GM12873 (cell line): ENCODE measurements around the gene RFFL.
A peak's percentile ranks its signal among the peaks of the same experiment; 100 is the strongest.

ENCODE experiments used
- CTCF ChIP-seq: IDR thresholded peaks from 2 replicates; pipeline ENCODE4 v1.5.1; 2012; ENCODE audit warnings: low read depth, mild to moderate bottlenecking, moderate library complexity, low read length, control low read depth; ENCODE audit not compliant: insufficient read depth; ENCODE audit errors: missing control alignments

RFFL gene

DNA sequence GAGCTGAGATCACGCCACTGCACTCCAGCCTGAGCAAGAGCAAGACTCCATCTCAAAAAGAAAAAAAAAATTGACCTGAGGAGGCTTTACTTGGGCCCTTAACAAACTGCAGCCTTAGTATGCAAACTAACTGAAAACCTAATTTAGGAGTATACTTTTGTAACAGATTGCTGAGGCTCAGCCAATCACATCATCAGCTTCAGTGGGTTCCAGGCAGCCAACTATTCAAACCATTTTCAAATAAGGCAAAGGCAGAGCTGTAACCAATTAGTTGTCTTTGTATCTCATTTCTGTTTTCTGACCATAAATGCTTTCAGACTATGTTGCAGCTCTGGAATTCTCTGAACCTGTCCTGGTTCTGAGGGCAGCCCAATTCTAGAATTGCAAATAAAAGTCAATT, 32.2 kb upstream of the RFFL start:
- no peak for TF ChIP-seq CTCF

DNA sequence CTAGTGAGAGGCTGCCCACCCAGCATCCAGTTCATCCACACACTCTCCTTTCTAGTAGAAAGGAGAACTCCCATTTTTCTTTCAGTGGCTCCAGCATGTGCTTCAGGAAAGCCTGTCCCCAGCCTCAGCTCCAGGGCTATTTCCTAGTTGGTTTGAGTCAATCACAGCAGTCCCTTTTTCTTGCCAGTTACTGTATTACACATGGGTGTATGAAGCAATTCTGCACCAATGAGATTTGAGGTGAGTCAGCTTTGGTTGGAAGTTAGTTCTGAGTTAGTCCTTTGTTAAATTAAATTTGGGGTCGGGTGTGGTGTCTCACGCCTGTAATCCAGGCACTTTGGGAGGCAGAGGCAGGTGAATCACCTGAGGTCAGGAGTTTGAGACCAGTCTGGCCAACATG, 31.4 kb upstream of the RFFL start:
- no peak for TF ChIP-seq CTCF

DNA sequence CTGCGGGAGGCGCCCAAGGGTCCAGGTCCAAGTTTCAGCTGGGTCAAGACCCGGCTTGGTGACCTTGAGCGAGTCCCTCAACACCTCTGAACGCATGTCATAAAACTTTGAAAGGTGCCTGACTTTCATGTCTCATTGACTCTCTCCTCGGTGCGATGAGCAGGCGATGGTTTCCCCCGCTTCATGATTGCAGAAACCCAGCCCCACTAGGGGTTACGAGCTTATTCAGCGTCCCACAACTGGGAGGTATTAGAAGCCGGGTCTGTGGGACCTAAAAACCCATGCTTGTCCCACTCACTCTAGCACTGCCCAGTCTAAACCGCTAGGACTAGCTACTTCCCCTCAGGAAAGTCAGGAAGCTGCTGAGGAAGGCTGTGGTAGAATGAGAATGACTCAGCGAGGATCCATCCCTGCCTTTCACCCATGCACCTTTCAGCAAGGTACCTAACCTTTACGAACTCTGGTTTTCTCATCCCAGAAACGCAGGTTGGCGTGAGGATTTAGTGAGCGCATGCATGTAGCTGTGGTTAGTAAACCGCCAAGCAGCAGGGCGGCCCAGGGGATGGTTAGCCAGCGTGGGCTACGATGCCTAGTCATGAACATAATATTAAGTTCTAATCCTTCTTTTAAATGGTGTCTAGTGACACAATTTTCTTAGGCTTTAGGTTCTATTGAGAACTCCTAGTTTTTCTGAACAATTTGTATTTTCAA, 26.2 kb upstream of the RFFL start:
- TF ChIP-seq CTCF: no peak

GRCh38 chr17:35088881-35089585, 25.5 kb upstream of the RFFL start:
- peak; percentile 80 for TF ChIP-seq CTCF

GRCh38 chr17:35088356-35088880, 24.9 kb upstream of the RFFL start:
- peak; percentile 30 for TF ChIP-seq CTCF

DNA sequence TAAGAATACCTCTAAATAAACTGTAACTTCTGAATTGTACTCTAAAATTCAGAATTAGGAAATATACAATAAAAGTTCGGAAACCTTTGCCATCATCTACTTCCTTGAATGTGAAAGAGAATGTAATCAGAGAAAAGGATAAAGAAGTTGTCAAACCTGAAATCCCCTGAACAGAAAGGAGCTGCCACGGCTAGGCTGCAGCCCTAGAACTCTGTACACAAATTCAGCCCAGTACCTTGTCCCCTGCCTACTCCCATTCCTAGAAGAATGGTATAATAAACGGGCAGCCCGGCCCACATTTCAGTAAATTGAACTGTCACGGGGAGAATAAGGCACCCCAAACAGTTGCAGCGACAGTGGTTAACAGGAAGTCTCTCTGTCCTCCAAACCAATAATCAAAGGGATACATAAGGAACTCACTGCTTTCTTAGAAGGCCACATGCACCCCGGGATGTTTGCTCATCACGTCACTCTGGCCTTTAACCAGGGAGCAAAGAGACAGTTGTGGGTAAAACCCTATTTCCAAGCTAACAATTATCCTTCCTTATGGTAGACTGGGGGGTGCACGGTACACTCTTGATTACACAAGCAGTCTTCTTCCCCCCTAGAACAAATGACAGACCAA, 24.3 kb upstream of the RFFL start:
- no peak for TF ChIP-seq CTCF

DNA sequence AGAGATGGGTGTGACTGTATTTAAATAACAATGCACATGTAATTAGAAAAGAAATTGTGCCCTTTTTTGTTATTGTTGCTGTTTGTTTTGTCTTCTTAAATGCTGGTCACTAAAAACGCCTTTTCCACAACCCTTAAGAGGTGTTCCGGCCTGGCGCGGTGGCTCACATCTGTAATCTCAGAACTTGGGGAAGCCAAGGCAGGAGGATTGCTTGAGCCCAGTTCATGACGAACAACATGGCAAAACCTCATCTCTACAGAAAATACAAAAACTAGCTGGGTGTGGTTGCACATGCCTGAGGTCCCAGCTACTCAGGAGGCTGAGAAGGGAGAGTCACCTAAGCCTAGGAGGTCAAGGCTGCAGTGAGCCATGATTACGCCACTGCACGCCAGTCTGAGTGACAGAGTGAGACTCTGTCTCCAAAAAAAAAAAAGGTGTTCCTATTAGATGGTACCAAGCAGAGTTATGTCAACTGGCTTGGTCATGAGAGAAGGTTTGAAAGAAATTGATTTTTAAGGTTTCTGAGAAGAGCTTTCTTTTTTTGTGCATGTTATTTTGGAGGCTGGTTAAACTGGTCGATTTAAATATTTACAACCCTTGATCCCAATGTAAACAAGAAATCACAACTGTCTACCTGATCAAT, 23.5 kb upstream of the RFFL start:
- no peak for TF ChIP-seq CTCF
